Hepatocyte (in vitro differentiated cells): Measurements from ENCODE around the gene HMGN4. TPM values are rescaled to one million over a fixed set of nuclear protein-coding genes. Genes with fewer than 3 reads are reported as not detected.

Experiments
- DNase-seq: peaks from one replicate; pipeline ENCODE4 v3.0.0-alpha.2; 2016; ENCODE audit warnings: low spot score
- H2AFZ ChIP-seq: fragments of 200-600 bp; sonication (generic); 2 replicates; pipeline ENCODE4 v1.6.0; 2016; ENCODE audit warnings: antibody characterized with exemption, mild to moderate bottlenecking
- H3K27ac ChIP-seq: fragments of 200-600 bp; sonication (generic); 2 replicates; pipeline ENCODE4 v1.5.1; 2016; ENCODE audit warnings: mild to moderate bottlenecking
- H3K27me3 ChIP-seq: fragments of 200-600 bp; sonication (generic); 2 replicates; pipeline ENCODE4 v1.6.1; 2016
- H3K36me3 ChIP-seq: fragments of 200-600 bp; sonication (generic); replicated peaks from 2 replicates; pipeline ENCODE4 v1.5.1; 2016; ENCODE audit warnings: low read depth; ENCODE audit not compliant: insufficient read depth
- H3K4me1 ChIP-seq: fragments of 200-600 bp; sonication (generic); 2 replicates; pipeline ENCODE4 v1.5.1; 2016; ENCODE audit warnings: mild to moderate bottlenecking, moderate library complexity; ENCODE audit not compliant: insufficient read depth
- H3K4me2 ChIP-seq: fragments of 200-600 bp; sonication (generic); 2 replicates; pipeline ENCODE4 v1.6.0; 2016
- H3K4me3 ChIP-seq: fragments of 200-600 bp; sonication (generic); 2 replicates; pipeline ENCODE4 v1.5.1; 2016; ENCODE audit warnings: mild to moderate bottlenecking
- H3K79me2 ChIP-seq: fragments of 200-600 bp; sonication (generic); 2 replicates; pipeline ENCODE4 v1.6.0; 2017; ENCODE audit warnings: mild to moderate bottlenecking
- H3K9me2 ChIP-seq: fragments of 200-600 bp; sonication (generic); replicated peaks from 2 replicates; pipeline ENCODE4 v1.6.0; 2017; ENCODE audit warnings: mild to moderate bottlenecking; ENCODE audit not compliant: insufficient read depth
- H3K9me3 ChIP-seq: fragments of 200-600 bp; sonication (generic); 2 replicates; pipeline ENCODE4 v1.5.1; 2016; ENCODE audit warnings: low read depth, mild to moderate bottlenecking
- H4K20me1 ChIP-seq: fragments of 200-600 bp; sonication (generic); 2 replicates; pipeline ENCODE4 v1.6.0; 2016; ENCODE audit warnings: mild to moderate bottlenecking; ENCODE audit not compliant: insufficient read depth, poor library complexity, severe bottlenecking
- EZH2 ChIP-seq: fragments of 200-600 bp; sonication (generic); IDR thresholded peaks from 2 replicates; pipeline ENCODE4 v1.6.1; 2016; ENCODE audit warnings: antibody characterized with exemption, mild to moderate bottlenecking, borderline replicate concordance
- EZH2phosphoT487 ChIP-seq: fragments of 200-600 bp; sonication (generic); IDR thresholded peaks from one replicate; pipeline ENCODE4 v1.6.1; 2018; ENCODE audit warnings: antibody characterized with exemption, mild to moderate bottlenecking, low read depth, moderate library complexity; ENCODE audit not compliant: unreplicated experiment, severe bottlenecking
- WGBS: methylation state at CpG from one replicate; pipeline ENCODE4 v1.1.6; 2016; ENCODE audit warnings: low lambda C conversion rate; ENCODE audit errors: missing lambda C conversion rate; 5-methylcytosine and 5-hydroxymethylcytosine counted together
- polyA plus RNA-seq: library from polyadenylated mRNA; unstranded; fragments of >200 nt; fragmentation: Nextera tagmentation; extraction: Ambion mirVana; gene quantifications from 2 replicates; pipeline ENCODE4 v1.2.1, GENCODE V29; 2016
- total RNA-seq: library from RNA; depleted of rRNA; stranded (reverse); fragments of >200 nt; gene quantifications from 2 replicates; pipeline ENCODE4 v1.2.3, GENCODE V29; 2014
- TF ChIP-seq, protein P1 (sequence below): fragments of 200-600 bp; sonication (generic); IDR thresholded peaks from 2 replicates; pipeline ENCODE4 v1.5.1; 2016; ENCODE audit warnings: antibody characterized with exemption, mild to moderate bottlenecking; ENCODE audit not compliant: poor library complexity

HMGN4 gene
- total RNA-seq (53.5 and 67.1 TPM in 2 replicates), polyA plus RNA-seq (35.9 and 41.2 TPM in 2 replicates)

- no peaks in the 10 kb centered on the region for H3K36me3 ChIP-seq
- H3K4me2 ChIP-seq: peak within 1 kb of the TSS; percentile 75
- H4K20me1 ChIP-seq: no peaks in the 10 kb centered on the region
- H3K4me1 ChIP-seq: peaks cover 12% of the 10 kb centered on the region
- H3K4me3 ChIP-seq: peak within 1 kb of the TSS; percentile 54
- H3K9me3 ChIP-seq: no peaks in the 10 kb centered on the region
- WGBS: under 1% methylated on average over 47 of the region's 49 CpGs
- no peaks in the 10 kb centered on the region for H3K9me2 ChIP-seq
- peak within 1 kb of the TSS; percentile 69 for H2AFZ ChIP-seq
- H3K27ac ChIP-seq: peak within 1 kb of the TSS; percentile 97
- no peaks in the 10 kb centered on the region for H3K27me3 ChIP-seq
- peak; percentile 93 for DNase-seq
- TF ChIP-seq EZH2: no peak
- no peak for TF ChIP-seq EZH2phosphoT487
- TF ChIP-seq, protein P1, sequence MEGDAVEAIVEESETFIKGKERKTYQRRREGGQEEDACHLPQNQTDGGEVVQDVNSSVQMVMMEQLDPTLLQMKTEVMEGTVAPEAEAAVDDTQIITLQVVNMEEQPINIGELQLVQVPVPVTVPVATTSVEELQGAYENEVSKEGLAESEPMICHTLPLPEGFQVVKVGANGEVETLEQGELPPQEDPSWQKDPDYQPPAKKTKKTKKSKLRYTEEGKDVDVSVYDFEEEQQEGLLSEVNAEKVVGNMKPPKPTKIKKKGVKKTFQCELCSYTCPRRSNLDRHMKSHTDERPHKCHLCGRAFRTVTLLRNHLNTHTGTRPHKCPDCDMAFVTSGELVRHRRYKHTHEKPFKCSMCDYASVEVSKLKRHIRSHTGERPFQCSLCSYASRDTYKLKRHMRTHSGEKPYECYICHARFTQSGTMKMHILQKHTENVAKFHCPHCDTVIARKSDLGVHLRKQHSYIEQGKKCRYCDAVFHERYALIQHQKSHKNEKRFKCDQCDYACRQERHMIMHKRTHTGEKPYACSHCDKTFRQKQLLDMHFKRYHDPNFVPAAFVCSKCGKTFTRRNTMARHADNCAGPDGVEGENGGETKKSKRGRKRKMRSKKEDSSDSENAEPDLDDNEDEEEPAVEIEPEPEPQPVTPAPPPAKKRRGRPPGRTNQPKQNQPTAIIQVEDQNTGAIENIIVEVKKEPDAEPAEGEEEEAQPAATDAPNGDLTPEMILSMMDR: no peak
- H3K79me2 ChIP-seq: peaks cover 40% of the 10 kb centered on the region
Observed at GRCh38 chr6:26537846-26538571, at the start of gene HMGN4. TSS of gene HMGN4 (plus strand) at chr6:26538366. CDS start at chr6:26545207, 6,841 bp downstream.

DNA sequence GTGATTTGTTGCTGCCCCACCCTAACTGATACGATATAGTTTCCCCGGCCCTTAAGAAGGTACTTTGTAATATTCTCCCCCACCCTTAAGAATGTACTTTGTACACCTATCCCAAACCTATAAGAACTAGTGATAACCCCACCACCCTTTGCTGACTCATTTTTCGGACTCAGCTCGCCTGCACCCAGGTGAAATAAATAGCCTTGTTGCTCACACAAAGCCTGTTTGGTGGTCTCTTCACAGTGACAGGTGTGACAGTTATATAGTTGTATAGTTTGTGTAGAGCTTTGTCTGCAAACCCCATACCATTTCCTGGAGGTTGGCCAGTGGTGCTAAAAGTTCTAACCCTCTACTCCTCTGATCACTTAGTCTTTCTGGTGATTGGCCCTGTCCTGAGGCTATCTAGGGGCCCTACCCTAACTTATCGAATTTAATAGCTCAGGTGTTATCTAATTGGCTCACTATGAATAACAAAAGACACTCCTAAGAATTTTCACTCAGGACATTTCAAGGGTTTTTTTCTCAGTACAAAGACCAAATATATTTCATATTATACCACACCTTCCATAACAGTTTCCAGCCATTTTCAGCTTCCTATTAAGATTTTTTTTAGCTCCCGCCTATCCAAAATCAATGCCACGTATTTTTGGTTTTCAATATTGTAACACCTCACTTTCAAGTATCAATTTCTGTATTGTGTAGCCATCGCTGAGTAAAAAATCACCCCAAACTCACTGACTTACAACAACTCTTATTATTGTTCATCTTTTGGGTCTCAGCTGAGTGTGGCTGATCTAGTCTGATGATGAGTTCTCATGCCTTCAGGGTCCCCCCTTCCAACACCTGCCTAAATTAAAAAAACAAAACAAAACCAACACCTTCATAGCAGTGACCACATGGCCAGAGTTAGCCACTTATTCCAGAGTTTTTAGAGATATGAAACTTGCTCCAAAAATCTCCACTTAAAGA is 47.9 kb upstream of the HMGN4 start:
- Histone ChIP-seq H3K79me2 (no peaks in the 10 kb centered on the region), H3K9me3 (no peaks in the 10 kb centered on the region), H4K20me1 (no peaks in the 10 kb centered on the region), H3K4me2 (no peak overlapping the region), H3K4me1 (no peaks in the 10 kb centered on the region), H3K27me3 (no peaks in the 10 kb centered on the region), H2AFZ (no peak overlapping the region), H3K36me3 (no peaks in the 10 kb centered on the region), H3K9me2 (no peaks in the 10 kb centered on the region), H3K27ac (peak overlapping the region; percentile 20), H3K4me3 (no peak overlapping the region)
- no peak for TF ChIP-seq EZH2
- TF ChIP-seq, protein P1: no peak
- TF ChIP-seq EZH2phosphoT487: no peak
- no peak for DNase-seq
- 80% methylated on average over 8 of the region's 8 CpGs for WGBS

DNA sequence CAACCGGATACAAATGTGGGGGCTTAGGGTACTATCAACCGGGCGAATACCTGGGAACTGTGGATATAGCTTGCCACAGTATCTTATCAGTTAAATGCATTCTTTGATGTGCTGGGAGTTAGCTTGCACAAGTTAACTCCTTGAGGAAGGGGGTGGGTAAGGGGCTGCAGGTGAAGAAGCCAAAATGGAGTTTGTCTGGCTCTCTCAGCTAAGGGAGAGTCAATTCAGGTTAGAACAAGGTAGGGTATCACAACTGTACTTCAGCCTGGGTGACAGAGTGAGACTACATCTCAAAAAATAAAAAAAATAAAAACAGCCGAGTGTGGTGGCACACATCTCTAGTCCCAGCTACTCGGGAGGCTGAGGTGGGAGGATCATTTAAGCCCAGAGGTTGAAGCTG is 46.6 kb upstream of the HMGN4 start:
- H3K79me2 ChIP-seq: no peaks in the 10 kb centered on the region
- no peaks in the 10 kb centered on the region for H3K9me3 ChIP-seq
- H3K4me1 ChIP-seq: no peaks in the 10 kb centered on the region
- no peaks in the 10 kb centered on the region for H3K9me2 ChIP-seq
- H3K27ac ChIP-seq: no peak overlapping the region
- H2AFZ ChIP-seq: no peak overlapping the region
- WGBS: 49% methylated on average over 5 of the region's 5 CpGs
- no peaks in the 10 kb centered on the region for H3K27me3 ChIP-seq
- H3K4me2 ChIP-seq: no peak overlapping the region
- TF ChIP-seq EZH2phosphoT487 (no peak), EZH2 (no peak)
- TF ChIP-seq, protein P1: no peak
- no peaks in the 10 kb centered on the region for H3K36me3 ChIP-seq
- DNase-seq: no peak
- no peaks in the 10 kb centered on the region for H4K20me1 ChIP-seq
- no peak overlapping the region for H3K4me3 ChIP-seq
